GM21825 (cell line): ENCODE results near the gene ZNF189.
A peak's percentile ranks its signal among the peaks of the same experiment; 100 is the strongest.

Experiments
- ATAC-seq: cut with Tn5 transposase; IDR thresholded peaks from one replicate; pipeline ENCODE4 v1.9.1; 2021; ENCODE audit warnings: mild to moderate bottlenecking, moderate library complexity; ENCODE audit not compliant: unreplicated experiment

Gene ZNF189

DNA sequence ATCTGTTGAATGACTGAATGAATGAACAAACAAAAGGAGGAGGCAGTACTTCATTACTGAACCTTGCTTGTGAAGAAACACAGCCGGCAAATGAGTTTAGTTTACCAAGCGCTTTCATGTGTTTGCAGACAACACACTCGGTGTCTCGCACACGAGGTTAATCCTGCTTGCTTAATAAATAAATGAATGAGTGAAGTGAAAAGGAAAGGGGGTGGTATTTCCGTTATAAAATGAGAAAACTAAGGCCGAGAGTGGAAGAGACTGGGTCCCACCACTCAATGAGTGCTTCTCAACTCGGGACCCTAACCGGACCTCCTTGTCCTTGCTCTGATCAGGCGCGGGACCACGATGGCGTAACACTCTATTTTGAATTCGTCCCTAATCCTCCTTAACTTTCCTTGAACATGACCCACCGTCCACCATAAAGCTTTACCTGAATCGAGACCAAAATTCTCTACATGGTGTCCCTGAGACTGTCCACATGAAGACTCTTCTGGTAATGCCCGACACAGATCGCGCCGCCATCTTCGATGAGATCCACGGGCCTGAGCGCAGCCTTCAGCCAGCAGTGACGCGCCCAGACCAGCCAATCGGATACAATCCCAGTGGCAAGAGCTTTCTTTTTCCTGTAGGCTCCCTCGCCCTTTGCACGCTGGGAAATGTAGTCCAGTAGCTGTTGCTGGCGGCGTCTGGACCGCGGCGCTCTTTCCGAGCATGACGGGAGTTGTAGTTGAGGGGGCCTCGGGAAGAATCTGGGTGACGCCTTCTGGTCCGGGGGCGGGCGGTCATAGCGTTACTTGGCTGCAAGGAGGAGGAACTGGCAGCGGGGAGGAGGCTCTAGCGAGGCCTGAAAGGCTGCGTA lies at the start of gene ZNF189, which contains the start of gene MRPL50:
Gene ZNF189, plus strand, starts transcription at position 784 of the 862 bp plus-strand sequence. CDS start 306 bp downstream, outside the sequence.
Gene MRPL50, minus strand, starts transcription at position 551 of the 862 bp plus-strand sequence. Its CDS starts 26 bp downstream, at position 525.
- ATAC-seq = peak; percentile 98

DNA sequence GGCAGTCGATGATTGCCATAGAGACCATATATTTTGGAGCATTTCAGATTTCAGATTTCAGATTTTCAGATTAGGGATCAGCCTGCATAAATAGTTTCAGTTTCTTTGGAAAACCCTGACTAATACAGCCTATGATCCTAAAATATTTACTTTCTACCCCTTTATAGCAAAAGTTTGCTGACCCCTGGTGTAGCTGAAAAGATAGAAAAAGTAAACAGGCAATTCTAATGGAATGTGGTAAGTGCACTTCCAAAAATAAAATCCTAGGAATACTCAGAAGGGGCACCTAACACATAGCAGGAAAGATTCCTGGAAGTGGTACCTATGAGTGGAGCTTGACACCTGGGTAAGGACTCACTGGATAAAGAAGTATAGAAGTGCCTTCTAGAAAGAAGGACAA lies 48.4 kb upstream of the ZNF189 start:
- no peak for ATAC-seq

DNA sequence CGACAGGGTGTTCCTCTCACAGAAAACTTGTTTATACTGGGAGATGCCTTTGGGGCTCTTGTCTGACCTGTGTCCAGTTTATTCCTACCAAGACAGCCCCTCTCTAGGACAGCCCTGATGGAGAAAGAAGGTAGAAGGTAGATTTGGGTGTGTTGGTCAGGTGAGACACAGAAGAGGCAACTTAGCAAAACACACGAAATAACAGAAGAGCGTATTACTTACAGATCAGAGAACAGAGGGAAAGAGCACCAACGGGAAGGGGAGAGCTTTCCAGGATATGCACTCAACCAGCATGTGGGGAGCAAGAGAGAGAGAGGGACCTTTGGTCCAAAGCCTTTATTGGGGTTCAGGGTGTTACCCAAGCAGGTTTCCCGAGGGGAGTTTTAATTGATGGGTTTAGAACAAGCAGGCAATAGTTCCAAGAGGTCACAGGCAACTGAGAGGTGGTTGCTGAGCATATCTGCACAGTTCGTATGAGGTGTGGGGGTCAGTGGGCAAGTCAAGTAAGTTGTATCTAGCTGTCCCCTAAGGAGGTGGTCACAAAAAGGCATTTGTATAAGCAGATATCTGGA lies 45.7 kb upstream of the ZNF189 start:
- ATAC-seq = no peak

DNA sequence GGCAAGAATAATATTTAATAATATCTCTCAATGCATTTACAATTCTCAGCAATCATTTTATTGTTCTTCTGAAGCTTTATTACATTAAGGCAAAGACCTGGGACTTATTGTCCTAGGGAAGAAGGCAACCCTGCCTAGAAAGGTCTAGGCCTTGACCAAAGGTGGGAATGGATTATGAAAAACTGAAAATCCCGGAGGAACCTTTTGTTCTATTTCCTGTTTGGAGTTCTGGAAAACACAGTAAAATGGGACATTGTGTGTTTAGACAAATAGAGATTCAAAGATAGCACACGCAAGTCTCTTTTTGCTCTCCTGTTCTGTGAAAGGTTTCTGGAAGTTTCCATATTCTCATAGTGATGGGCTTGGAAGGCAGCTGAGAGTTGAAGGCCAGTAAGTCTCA lies 45.0 kb upstream of the ZNF189 start:
- no peak for ATAC-seq

DNA sequence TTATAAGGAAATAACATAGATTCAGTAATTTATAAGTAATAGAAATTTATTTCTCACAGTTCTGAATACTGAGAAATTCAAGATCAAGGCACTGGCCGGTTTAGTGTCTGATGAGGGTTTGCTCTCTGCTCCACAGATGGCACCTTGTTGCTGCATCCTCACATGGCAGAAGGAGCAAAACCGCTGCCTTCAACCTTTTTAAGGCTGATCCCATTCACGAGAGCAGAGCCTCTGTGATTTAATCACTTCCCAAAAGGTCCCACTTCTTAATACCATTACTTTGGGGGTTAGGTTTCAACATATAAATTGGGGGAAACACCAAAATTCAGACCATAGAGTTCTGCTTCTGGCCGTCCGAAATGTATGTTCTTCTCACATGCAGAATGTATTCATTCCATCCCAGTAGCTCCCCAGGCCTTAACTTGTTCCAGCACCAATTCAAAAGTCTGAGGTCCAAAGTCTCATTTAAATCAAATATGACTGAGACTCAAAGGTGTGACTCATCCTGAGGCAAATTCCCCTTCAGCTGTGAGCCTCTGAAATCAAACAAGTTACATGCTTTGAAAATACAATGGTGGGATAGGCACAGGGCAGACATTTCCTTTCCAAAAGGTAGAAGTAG lies 44.4 kb upstream of the ZNF189 start:
- ATAC-seq = no peak

DNA sequence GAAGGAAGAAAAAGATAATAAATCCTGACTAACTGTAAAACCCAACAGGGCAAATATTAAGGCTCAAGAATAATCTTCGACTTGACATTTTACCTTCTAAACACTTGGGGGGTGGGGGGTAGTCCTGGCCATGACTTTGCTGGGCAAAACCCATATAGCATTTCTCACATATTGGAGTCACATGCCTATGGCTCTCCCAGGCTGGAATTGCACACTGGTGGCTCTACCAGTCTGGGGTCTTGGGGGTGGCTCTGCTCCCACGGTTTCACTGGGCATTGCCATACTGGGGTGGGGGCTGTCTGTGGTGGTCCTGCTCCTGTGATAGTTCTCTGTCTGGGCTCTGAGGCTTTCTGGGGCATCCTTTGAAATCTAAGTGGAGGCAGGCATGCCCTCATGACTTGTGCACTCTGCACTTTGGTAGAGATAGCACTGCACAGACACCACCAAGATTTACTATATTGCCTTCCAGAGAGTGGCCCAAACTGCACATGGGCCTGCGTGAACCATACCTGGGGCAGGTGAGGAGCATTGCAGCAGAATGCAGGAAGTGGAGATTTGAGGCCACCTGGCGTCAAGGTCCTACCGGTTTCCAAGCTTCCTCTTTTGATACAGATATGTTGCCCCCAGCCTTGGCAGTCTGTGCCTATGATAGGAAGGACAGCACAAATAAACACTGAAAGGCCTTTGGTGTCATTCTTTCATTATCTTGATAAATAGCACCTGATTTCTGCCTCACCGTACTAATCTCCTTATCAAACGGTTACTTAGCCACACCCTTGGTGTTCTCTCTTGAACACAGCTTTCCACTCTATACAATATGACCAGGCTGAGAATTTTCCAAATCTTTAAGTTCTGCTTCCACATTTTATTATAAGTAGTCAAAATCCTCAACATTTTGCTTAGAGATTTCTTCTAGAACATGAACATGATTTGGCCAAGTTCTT lies 43.6 kb upstream of the ZNF189 start:
- ATAC-seq = no peak

DNA sequence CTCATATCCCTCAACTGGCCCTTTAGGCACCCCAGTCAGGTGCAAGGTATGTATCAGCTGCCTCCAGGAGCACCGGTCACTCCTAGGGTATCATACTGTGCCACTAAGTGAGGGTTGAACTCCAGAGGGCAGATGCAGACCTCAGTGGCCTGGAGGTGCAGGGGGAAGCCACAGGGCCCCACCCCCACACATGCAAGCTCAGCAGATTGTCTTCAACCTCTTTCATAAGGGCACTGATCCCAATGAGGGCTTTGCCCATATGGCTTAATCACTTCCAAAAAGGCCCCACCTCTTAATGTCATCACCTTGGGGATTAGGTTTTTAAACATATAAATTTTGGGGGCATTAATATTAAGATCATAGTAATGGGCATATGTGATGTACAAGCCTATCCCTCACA lies 42.0 kb upstream of the ZNF189 start:
- ATAC-seq = no peak

DNA sequence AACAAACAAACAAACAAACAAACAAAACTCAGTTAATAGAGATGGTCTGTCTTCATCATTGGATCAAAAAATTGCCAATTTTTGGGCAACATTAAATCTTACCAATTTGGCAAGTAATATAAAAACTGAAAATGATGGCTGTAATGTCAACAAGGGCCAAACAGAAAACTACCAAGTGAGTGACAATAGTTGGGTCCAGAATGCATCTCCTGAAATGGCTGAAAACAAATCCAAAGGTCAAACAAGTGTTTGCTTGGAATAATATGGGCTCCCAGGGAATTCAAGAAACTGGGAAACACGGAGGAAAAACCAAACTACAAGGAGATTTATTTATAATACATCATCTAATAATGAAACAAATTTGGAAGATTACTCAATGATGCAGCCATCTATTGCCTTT lies 39.0 kb upstream of the ZNF189 start:
- ATAC-seq = no peak

DNA sequence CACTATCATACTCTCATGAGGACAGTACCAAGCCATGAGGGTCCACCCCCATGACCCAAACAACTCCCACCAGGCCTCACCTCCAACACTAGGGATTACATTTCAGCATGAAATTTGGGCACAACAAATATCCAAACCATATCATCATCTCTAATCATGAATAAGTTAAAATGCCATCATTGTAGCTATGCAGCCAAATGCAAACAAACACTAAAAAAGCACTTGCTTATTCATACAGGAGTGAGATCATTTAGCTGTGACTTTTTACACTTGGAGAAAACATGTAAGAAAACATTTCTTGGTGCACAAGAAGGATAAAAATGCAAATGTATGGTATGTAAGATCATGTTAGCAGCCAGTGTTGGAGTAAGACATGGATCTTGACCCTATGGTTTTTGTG lies 38.0 kb upstream of the ZNF189 start:
- ATAC-seq = no peak

DNA sequence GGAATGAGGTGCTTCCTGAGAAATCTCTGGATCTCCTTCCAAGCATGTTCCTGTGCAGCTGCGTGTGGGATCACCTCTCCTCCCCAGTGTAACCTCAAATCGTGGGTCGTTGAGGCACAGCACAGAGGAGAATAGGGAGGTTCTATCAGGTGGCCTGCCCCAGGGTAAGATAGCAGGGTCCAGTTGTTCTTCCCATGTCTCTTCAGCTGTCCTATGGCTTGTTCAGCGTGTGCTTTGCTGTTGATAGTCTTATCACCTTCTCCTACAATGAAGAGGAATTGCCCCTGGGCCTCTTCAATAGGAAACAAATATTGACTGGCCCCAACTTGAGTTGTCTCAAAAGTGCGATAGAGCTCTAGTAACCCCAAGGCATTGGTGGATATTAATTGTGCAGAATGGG lies 36.2 kb upstream of the ZNF189 start:
- no peak for ATAC-seq

DNA sequence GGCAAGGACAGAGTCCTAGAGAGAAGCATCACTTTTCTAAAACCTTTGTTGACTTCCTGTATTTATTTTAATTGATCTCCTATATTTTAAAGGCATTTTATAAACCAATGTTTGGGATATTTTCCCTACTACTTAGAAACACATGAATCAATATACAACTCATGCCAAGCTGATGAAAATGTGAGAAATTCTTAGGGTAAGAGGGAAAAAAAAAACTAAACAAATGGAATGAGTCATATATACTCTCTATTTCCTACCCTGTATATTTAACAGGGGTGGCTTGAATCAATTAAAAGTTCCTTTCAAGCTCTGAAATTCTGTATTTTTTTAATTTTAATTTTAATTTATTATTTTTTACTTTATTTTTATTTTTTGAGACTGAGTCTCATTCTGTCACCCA lies 33.5 kb upstream of the ZNF189 start:
- no peak for ATAC-seq

DNA sequence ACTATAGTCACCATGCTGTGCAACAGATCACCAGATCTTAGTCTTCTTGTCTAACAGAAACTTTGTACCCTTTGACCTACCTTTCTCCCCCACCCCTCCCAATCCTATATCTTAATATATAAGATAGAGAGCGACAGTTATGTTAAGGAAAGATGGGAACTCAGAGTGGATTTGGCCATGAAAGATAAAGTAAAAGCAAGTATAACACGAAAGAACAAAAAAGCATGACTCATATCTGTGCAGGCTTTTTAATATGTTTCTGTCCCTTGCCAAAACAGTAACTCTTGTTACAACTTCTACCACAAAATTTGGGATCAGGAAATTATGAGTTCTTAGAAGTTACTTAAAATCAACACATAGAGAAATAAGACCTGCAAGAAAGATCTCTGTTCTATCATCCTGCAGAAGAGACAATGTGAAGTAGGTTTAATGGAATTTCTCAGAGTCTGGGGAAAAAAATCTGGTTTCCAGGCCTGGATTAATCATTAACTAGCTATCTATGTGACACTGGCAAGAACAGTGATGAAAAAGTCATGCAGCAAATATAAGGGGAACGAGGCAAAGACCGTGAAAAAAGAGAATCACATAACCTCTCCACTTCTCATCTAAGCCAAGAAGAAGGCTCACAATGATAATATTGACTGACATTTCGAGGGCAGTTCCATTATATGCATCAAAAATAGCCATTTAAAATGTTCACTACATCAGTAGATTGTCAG lies 32.5 kb upstream of the ZNF189 start:
- no peak for ATAC-seq

DNA sequence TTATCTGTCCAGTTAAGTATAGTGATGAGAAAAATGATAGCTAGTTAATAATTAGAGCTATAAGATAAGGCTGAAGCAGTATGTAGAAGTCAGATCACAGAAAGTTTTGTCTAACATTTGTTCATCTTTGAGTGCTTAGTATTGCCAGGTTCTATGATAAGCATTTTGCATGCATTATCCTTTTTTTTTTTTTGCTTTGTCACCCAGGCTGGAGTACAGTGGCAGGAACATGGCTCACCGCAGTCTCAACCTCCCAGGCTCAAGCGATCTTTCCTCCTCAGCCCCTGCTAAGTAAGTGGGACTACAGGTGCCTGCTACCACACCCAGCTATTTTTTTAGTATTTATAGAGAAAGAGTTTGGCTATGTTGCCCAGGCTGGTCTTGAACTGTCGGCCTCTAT lies 31.3 kb upstream of the ZNF189 start:
- no peak for ATAC-seq

DNA sequence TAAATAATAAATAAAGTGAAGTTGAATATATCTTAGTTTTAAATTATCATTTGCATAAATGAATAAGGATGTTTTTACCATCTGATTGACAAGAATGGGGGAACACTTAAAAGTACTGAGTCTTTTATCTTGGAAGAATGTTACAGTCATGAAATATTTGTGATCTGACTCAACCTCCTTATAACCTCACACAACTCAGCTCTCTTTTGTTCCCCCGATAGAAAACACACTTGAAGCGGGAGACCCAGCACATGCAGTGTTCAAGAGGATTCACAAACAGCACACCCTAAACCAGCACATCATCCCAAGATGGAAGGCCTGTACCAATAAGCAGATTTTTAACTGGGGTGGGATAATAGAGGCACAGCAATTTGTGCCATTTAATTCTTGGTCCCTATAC lies 29.4 kb upstream of the ZNF189 start:
- no peak for ATAC-seq

DNA sequence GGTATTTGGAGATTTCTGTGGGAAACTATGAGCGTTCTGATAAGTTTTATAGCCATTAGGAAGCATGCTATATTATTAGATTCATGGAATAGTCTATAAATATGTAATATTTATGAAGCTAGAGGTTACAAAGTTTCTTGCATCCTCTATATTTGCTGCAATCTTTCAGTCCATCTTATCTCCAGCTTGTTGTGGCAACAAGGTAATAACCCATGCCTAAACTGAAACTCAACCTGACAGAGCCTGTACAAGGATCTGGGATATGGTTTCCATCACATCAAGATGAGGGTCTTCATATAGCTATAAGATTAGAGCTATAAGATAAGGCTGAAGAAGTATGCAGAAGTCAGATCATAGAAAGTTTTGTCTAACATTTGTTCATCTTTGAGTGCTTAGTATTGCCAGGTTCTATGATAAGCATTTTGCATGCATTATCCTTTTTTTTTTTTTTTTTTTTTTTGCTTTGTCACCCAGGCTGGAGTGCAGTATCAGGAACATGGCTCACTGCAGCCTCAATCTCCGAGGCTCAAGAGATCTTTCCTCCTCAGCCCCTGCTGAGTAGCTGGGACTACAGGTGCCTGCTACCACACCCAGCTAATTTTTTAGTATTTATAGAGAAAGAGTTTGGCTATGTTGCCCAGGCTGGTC lies 28.6 kb upstream of the ZNF189 start:
- ATAC-seq = no peak

DNA sequence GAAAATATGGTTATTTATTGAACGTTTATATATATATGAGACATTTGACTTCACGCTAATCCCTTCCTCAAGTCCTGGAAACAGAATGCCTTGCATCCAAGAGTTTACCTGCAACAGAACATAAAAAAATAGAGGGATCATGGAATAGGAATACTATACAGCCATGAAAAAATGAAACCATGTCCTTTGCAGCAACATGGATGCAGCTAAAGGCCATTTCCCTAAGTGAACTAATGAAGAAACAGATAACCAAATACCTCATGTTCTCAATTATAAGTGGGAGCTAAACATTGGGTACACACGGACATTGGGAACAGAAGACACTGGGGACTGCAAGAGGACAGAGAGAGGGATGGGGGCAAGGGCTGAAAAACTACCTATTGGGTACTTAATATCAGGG lies 26.8 kb upstream of the ZNF189 start:
- no peak for ATAC-seq

DNA sequence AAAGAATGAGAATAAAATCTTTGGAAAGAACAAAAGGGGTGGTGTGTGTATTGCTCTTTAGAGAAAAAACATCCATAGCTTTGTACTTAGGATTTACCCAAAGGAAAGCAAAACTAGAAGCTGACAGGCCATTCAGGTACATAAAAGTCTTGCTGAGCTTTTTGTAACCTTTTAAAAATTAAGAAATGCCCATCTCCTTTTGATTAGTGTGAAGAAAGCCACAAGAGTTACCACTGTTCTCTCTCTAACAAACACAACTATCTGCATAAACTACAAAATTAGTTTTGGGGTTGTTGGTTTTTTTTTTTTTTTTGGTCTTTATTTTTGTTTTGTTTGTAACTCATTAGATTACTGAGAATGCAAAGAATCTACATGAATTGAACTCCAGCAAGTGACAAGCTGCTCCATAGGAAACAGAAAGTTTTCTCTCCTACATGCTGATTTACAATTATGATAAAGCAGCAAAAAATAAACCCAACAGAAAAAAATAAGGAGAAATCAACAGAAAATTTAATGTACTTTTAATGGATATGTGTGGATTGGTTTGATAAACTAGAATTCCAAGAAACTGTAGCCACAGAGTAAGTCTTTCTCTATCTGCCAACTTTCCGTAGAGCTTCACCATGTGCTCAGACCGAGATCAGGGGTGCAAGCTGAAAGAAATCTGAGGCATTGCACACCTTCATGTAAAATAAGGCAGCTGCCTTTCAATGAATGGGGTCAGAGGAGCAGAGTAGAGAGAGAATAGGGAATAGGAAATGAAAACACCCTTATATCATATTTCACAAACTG lies 26.1 kb upstream of the ZNF189 start:
- no peak for ATAC-seq

DNA sequence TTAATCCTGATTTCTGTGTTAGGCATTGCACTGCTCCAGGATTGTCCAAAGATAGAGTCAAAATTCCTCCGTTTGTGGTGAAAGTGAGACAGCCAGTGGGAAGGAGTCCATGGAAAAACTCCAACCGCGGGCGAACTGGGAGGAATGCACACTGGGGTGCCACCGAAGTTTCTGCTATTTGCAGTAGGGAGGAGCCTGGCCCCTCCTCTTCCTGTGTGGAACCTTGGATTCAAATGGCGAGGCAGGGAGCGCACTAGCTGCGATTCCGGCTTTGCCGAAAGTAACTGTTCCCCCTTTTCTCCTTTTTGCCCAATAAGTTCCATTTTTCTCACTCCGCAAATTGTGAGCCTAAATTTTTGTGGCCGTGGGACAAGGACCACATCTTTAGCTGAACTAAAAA lies 23.1 kb upstream of the ZNF189 start:
- ATAC-seq = no peak
